ENCODE results near the gene MAPK8. TPM values are rescaled to one million over a fixed set of nuclear protein-coding genes. Genes with fewer than 3 reads are reported as not detected.
A peak's percentile ranks its signal among the peaks of the same experiment; 100 is the strongest.

Gene MAPK8
- total RNA-seq, 3 donors from 2014 or later = 47.1 to 56.4 (median 53.5) TPM

DNA sequence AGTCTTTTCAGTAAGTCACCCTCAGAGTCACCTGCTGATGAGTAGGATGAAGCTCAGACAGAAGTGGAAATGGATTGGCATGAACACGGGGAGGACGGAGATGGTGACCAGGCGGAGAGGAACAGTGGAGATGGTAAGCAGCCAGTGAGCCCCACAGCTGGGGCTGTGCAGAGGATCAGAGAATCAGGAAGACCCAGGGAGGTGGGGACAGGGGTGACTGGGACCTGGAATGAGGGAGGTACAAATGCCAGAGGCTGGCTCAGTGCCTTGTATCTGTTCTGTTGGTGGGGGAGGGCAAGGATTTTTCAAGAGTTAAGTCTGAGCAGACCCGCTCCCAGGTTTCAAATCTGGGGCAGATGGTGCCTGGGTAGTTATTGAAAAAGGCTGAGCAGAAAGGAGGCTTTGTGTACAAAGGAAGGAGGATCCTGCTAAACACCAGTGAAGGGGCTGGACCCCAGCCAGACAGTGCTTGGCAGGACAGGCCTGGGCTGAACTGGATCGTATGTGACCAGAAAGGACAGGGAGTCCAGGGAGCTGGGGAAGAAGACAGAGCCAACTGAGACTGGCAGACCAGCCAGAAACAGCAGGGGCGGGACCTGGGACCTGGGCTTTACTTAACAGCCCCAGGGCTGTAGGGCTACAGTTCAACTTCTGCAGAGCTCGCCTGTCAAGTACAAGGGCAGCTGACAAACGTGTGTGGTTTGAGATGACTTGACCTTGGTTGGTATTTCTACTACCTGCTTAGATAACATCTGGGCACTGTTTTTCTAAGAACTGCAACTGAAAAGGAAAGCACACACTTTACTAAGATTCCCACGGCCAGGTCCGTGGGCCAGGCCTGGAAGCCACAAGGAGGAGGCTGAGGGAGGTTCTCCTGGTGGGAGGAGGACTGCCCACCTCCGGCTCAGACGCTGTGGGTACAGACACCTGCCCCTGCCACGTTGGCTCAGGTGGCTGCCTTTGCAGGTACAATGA lies 18.8 kb upstream of the MAPK8 start:
- H3K9me3 ChIP-seq = no peaks in the 10 kb centered on the region
- H3K4me3 ChIP-seq = no peak overlapping the region
- ATAC-seq (no peak), DNase-seq (peak in 1 of 3 donors; percentile 9)
- TF ChIP-seq, protein P1, sequence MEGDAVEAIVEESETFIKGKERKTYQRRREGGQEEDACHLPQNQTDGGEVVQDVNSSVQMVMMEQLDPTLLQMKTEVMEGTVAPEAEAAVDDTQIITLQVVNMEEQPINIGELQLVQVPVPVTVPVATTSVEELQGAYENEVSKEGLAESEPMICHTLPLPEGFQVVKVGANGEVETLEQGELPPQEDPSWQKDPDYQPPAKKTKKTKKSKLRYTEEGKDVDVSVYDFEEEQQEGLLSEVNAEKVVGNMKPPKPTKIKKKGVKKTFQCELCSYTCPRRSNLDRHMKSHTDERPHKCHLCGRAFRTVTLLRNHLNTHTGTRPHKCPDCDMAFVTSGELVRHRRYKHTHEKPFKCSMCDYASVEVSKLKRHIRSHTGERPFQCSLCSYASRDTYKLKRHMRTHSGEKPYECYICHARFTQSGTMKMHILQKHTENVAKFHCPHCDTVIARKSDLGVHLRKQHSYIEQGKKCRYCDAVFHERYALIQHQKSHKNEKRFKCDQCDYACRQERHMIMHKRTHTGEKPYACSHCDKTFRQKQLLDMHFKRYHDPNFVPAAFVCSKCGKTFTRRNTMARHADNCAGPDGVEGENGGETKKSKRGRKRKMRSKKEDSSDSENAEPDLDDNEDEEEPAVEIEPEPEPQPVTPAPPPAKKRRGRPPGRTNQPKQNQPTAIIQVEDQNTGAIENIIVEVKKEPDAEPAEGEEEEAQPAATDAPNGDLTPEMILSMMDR (IDR thresholded peaks at IDR 0.05) = no peak
- H3K4me1 ChIP-seq (ENCODE audit: low read depth) = no peaks in the 10 kb centered on the region
- intact Hi-C loops (cut with DNase I, micrococcal nuclease) = no loop called here
- H3K36me3 ChIP-seq (ENCODE audit: low read depth) = no peaks in the 10 kb centered on the region

DNA sequence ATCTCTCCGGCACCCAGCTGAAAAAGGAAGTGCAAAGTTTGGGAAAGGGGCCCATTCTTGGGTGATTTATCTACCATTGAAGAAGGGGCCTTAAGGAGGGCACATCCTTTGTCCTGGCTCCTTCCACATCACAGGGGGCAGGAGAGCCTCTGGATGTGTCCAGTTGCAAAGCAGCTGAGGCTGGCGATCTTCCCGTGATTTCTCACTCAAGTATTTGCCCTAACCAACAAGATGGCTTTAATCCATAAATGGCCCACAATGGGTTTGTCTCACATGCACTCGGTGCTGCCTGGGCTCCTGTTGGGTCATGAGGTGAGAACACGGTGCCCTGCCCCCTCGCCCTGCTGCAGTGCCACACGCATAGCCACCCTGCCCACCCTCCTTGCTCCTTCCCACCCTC lies 17.8 kb upstream of the MAPK8 start:
- Histone ChIP-seq H3K4me1 (ENCODE audit: low read depth) (no peaks in the 10 kb centered on the region), H3K4me3 (no peak overlapping the region), H3K36me3 (ENCODE audit: low read depth) (no peaks in the 10 kb centered on the region), H3K9me3 (no peaks in the 10 kb centered on the region)
- no peak for DNase-seq
- TF ChIP-seq, protein P1 (IDR thresholded peaks at IDR 0.05) = no peak
- no peak for ATAC-seq
- intact Hi-C loops (cut with DNase I, micrococcal nuclease) = no loop called here

DNA sequence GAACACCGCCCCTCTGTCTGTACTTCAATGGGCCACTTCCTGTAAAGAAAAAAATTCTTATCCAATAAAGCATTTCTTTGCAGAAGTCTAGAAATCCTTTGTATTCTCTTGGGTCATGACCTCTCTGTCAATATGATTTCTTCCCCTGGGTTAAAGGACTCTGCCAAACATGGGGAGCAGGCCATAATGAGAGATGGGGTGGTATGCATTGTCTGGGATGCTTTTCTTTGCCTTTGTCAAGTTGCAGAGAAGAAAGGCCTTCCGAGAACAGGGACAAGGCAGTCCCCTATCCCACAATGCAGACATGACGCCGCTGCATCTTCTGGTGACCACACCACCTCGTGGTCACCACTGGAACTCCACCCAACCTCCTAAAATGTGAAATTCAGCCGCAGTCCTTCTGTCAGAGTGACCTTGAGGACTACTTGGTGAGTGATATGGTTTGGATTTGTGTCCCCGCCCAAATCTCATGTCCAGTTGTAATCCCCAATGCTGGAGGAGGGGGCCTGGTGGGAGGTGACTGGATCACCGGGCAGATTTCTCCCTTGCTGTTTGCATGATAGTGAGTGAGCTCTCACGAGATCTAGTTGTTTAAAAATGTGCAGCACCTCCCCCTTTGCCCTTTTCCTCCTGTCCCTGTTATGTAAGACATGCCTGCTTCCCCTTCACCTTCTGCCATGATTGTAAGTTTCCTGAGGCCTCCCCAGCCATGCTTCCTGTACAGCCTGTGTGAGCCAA lies 16.8 kb upstream of the MAPK8 start:
- intact Hi-C loops (cut with DNase I, micrococcal nuclease) = no loop called here
- Histone ChIP-seq H3K36me3 (ENCODE audit: low read depth) (no peaks in the 10 kb centered on the region), H3K9me3 (no peaks in the 10 kb centered on the region), H3K4me3 (no peak overlapping the region), H3K4me1 (ENCODE audit: low read depth) (no peaks in the 10 kb centered on the region)
- DNase-seq (peak in 2 of 3 donors; percentile 66 to 77), ATAC-seq (peak; percentile 79)
- TF ChIP-seq, protein P1 (IDR thresholded peaks at IDR 0.05) = peak; percentile 73

DNA sequence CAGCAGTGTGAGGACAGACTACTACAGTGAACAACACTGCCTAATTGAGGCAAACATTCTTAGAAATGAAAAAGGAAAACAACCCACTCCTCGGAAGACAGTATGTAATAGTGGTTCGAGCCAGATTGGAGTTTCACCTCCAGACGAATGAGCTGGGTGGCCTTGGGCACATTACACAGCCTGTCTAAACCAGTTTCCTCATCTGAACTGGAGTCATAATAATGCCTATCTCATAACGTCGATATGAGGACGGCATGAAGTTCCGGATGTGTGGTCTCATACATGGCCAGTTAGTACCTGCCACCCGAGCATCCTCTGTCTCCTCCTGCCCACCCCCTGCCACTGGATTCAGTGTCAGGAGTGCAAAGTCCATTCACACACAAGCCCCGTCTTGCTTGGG lies 16.2 kb upstream of the MAPK8 start:
- ATAC-seq = no peak
- H3K36me3 ChIP-seq (ENCODE audit: low read depth) = no peaks in the 10 kb centered on the region
- H3K4me3 ChIP-seq = no peak overlapping the region
- intact Hi-C loops (cut with DNase I, micrococcal nuclease) = no loop called here
- TF ChIP-seq, protein P1 (IDR thresholded peaks at IDR 0.05) = no peak
- no peaks in the 10 kb centered on the region for H3K4me1 ChIP-seq (ENCODE audit: low read depth)
- H3K9me3 ChIP-seq = no peaks in the 10 kb centered on the region
- DNase-seq = no peak

DNA sequence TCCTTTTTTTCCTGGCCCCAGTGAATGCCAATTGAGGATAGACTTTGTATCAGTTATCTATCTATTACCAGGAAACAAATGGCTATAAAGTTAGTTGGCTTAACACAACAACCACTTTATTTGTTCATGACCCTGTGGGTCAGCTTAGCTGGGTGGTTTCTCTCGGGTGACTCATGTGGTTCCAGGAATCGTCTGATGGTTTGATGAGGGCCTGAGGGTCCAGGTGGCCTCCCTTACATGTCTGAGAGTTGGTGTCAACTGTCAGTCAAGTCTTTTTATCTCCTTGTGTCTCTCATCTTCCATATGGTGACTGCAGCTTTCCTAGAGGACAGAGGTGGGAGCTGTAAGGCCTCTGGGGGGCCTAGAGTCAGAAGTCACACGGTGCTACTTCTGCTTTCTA lies 15.3 kb upstream of the MAPK8 start:
- ATAC-seq = peak; percentile 70
- no peak for DNase-seq
- TF ChIP-seq, protein P1 (IDR thresholded peaks at IDR 0.05) = no peak
- Histone ChIP-seq H3K36me3 (ENCODE audit: low read depth) (no peaks in the 10 kb centered on the region), H3K4me3 (no peak overlapping the region), H3K9me3 (no peaks in the 10 kb centered on the region), H3K4me1 (ENCODE audit: low read depth) (no peaks in the 10 kb centered on the region)
- intact Hi-C loops (cut with DNase I, micrococcal nuclease) = no loop called here
